B cell (primary cell): ENCODE results near the gene ALKBH5. TPM values are rescaled to one million over a fixed set of nuclear protein-coding genes. Genes with fewer than 3 reads are reported as not detected.
A peak's percentile ranks its signal among the peaks of the same experiment; 100 is the strongest.

Experiments
- ATAC-seq: fragments of 200-7000 bp; cut with Tn5 transposase; one replicate; pipeline ENCODE4 v1.10.0; 2021; ENCODE audit warnings: low read depth, mild to moderate bottlenecking, moderate number of reproducible peaks, moderate library complexity
- CTCF ChIA-PET: fragments of 350-600 bp; sonication (Branson Sonifier 250); formaldehyde crosslinking; loops from one replicate; lab custom pipeline; 2021; ENCODE audit warnings: antibody characterized with exemption, inconsistent platforms; lab: Charles Lee
- POLR2A ChIA-PET: fragments of 350-600 bp; sonication (Branson Sonifier 250); formaldehyde crosslinking; loops from one replicate; lab custom pipeline; 2021; ENCODE audit warnings: antibody characterized with exemption; lab: Charles Lee
- DNase-seq: peaks from one replicate; pipeline ENCODE4 v3.0.0; 2013
- H2AFZ ChIP-seq: 2 replicates; pipeline ENCODE4 v1.6.1; 2012; ENCODE audit warnings: mild to moderate bottlenecking, low read depth, low read length; ENCODE audit not compliant: insufficient read depth, poor library complexity, severe bottlenecking
- H3K27ac ChIP-seq, 2 donors: 1 replicate in 1 of 2; 2 replicates in 1 of 2; pipeline ENCODE4 v1.5.1; 2012 to 2013; ENCODE audit warnings: low read length in 2 of 2, mild to moderate bottlenecking in 2 of 2, moderate library complexity in 1 of 2
- H3K27me3 ChIP-seq, 4 experiments: fragments of 200-600 bp in 1 of 4; sonication (generic) in 1 of 4; replicated peaks in 1 of 4; 1 replicate in 2 of 4; 2 replicates in 2 of 4; pipeline versions ENCODE4 v1.6.1 to v1.7.0; 2013 to 2016; ENCODE audit warnings: low read length in 3 of 4, mild to moderate bottlenecking in 2 of 4, mixed read lengths in 1 of 4, moderate library complexity in 1 of 4; ENCODE audit not compliant: insufficient read depth in 4 of 4, control insufficient read depth in 3 of 4; ENCODE audit errors: control extremely low read depth in 1 of 4
- H3K36me3 ChIP-seq, 2 experiments: replicated peaks in 1 of 2; 1 replicate in 1 of 2; 2 replicates in 1 of 2; pipeline versions ENCODE4 v1.6.1 to v1.7.1; 2013; ENCODE audit warnings: low read length in 1 of 2; ENCODE audit not compliant: insufficient read depth in 2 of 2, control insufficient read depth in 1 of 2; ENCODE audit errors: control extremely low read depth in 1 of 2, extremely low read depth in 1 of 2
- H3K4me1 ChIP-seq, 2 donors: fragments of 200-600 bp in 1 of 2; sonication (generic) in 1 of 2; 1 replicate in 1 of 2; 2 replicates in 1 of 2; pipeline versions ENCODE4 v1.5.1 to v1.6.1; 2013 to 2017; ENCODE audit warnings: low read length in 2 of 2; ENCODE audit not compliant: control insufficient read depth in 2 of 2, insufficient read depth in 2 of 2
- H3K4me2 ChIP-seq: replicated peaks from 2 replicates; pipeline ENCODE3; 2012; ENCODE audit warnings: mild to moderate bottlenecking, low read depth, low read length; ENCODE audit not compliant: poor library complexity, severe bottlenecking
- H3K4me3 ChIP-seq, 5 experiments: fragments of 200-600 bp in 1 of 5; sonication (generic) in 1 of 5; 1 replicate in 3 of 5; 2 replicates in 2 of 5; pipeline versions ENCODE4 v1.5.1 to v1.7.0; 2011 to 2016; ENCODE audit warnings: low read length in 4 of 5, mild to moderate bottlenecking in 4 of 5, low read depth in 2 of 5, control low read depth in 1 of 5, moderate library complexity in 1 of 5; ENCODE audit not compliant: insufficient read depth in 1 of 5; ENCODE audit errors: control extremely low read depth in 1 of 5, extremely low read depth in 1 of 5
- H3K79me2 ChIP-seq: fragments of 200-600 bp; sonication (generic); one replicate; pipeline ENCODE4 v1.6.0; 2016; ENCODE audit warnings: low read length; ENCODE audit not compliant: control insufficient read depth, insufficient read depth
- H3K9ac ChIP-seq: fragments of 200-600 bp; sonication (generic); 2 replicates; pipeline ENCODE4 v1.6.1; 2017; ENCODE audit warnings: mild to moderate bottlenecking, low read length, moderate library complexity
- H3K9me3 ChIP-seq, 3 donors: one replicate each; pipeline versions ENCODE4 v1.6.1 to v1.7.1; 2013; ENCODE audit warnings: low read length in 2 of 3; ENCODE audit not compliant: control insufficient read depth in 2 of 3, insufficient read depth in 1 of 3; ENCODE audit errors: control extremely low read depth in 1 of 3
- H4K20me1 ChIP-seq: 2 replicates; pipeline ENCODE4 v1.6.0; 2012; ENCODE audit warnings: mild to moderate bottlenecking, low read length; ENCODE audit not compliant: insufficient read depth, control insufficient read depth, poor library complexity, severe bottlenecking
- H3K27ac Mint-ChIP-seq: one replicate; pipeline ENCODE4 v1.8.0; 2021; ENCODE audit warnings: mixed read lengths
- H3K27me3 Mint-ChIP-seq: one replicate; pipeline ENCODE4 v1.8.0; 2021; ENCODE audit warnings: mixed read lengths
- H3K4me1 Mint-ChIP-seq: one replicate; pipeline ENCODE4 v1.8.0; 2021; ENCODE audit warnings: mixed read lengths
- H3K4me3 Mint-ChIP-seq: one replicate; pipeline ENCODE4 v1.8.0; 2021; ENCODE audit warnings: mixed read lengths
- H3K9me3 Mint-ChIP-seq: one replicate; pipeline ENCODE4 v1.8.0; 2022; ENCODE audit warnings: mixed read lengths; ENCODE audit not compliant: insufficient read depth
- EZH2 ChIP-seq: IDR thresholded peaks from 2 replicates; pipeline ENCODE4 v1.6.1; 2012; ENCODE audit warnings: borderline replicate concordance, low read depth, mild to moderate bottlenecking, moderate library complexity, low read length; ENCODE audit not compliant: insufficient read depth, poor library complexity, severe bottlenecking
- WGBS: methylation state at CpG from one replicate; pipeline ENCODE4 v1.1.5; 2013; ENCODE audit warnings: missing lambda C conversion rate; ENCODE audit not compliant: insufficient coverage; 5-methylcytosine and 5-hydroxymethylcytosine counted together
- intact Hi-C: fragments of 100-400 bp; cut with micrococcal nuclease; formaldehyde crosslinking; loops from one replicate; pipeline ENCODE4 v1.10.0; 2022
- polyA plus RNA-seq: library from polyadenylated mRNA; depleted of rRNA; stranded (reverse); fragments of >200 nt; gene quantifications from 2 replicates; pipeline ENCODE4 v1.2.3, GENCODE V29; 2012
- total RNA-seq, 2 donors: library from RNA; stranded (reverse); fragments of 120-200 nt in 1 of 2; gene quantifications; 1 replicate in 1 of 2; 2 replicates in 1 of 2; pipeline versions ENCODE4 v1.2.3 to v1.2.4, GENCODE V29; 2013 to 2022
- TF ChIP-seq, protein P1 (sequence below): fragments of 200-600 bp; IDR thresholded peaks from one replicate; pipeline ENCODE4 v1.8.0; 2022; ENCODE audit warnings: antibody characterized with exemption, mild to moderate bottlenecking

The ALKBH5 gene
- total and polyA plus RNA-seq, 2 donors (not counting 1 experiment from before 2014, with no cell fraction given): 63.3 to 104 TPM

DNA sequence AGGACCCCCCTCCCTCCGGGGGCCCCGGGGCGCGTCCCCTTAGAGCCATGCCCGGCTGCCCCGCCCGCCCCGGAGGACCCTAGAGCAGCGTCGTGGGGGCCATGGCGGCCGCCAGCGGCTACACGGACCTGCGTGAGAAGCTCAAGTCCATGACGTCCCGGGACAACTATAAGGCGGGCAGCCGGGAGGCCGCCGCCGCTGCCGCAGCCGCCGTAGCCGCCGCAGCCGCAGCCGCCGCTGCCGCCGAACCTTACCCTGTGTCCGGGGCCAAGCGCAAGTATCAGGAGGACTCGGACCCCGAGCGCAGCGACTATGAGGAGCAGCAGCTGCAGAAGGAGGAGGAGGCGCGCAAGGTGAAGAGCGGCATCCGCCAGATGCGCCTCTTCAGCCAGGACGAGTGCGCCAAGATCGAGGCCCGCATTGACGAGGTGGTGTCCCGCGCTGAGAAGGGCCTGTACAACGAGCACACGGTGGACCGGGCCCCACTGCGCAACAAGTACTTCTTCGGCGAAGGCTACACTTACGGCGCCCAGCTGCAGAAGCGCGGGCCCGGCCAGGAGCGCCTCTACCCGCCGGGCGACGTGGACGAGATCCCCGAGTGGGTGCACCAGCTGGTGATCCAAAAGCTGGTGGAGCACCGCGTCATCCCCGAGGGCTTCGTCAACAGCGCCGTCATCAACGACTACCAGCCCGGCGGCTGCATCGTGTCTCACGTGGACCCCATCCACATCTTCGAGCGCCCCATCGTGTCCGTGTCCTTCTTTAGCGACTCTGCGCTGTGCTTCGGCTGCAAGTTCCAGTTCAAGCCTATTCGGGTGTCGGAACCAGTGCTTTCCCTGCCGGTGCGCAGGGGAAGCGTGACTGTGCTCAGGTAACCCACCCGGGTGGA, 759 bp downstream of the ALKBH5 start:
- Histone ChIP-seq H3K4me3 (peak overlapping the region; percentile 59 to 94 (median 81)), H3K27me3 (no peaks in the 10 kb centered on the region), H3K36me3 (peaks cover 6 to 31% of the 10 kb centered on the region in 2 experiments), H3K9me3 (no peaks in the 10 kb centered on the region), H3K9ac (peak overlapping the region; percentile 93), H3K27ac (peak overlapping the region; percentile 93 to 96), H2AFZ (peak overlapping the region; percentile 88), H3K79me2 (peaks cover 56% of the 10 kb centered on the region), H3K4me1 (peaks cover 45 to 54% of the 10 kb centered on the region in 2 donors), H3K4me2 (peak overlapping the region; percentile 97), H4K20me1 (peaks cover 46% of the 10 kb centered on the region)
- peak overlapping the region; percentile 100 for H3K27ac Mint-ChIP-seq
- intact Hi-C loops: loop anchor here (1.0 kb wide), 1 partner anchor 43 kb away; no protein-coding TSS in a partner anchor
- ATAC-seq (peak; percentile 4), DNase-seq (peak; percentile 84)
- POLR2A ChIA-PET: interaction anchor here (0.6 to 3.1 kb wide), 9 partner anchors 27 to 212 kb away, joined by 3 to 30 read pairs (median 3); partner anchors contain the start of genes ATPAF2, DRC3, GID4 and TOM1L2
- H3K9me3 Mint-ChIP-seq: no peaks in the 10 kb centered on the region
- peaks cover 53% of the 10 kb centered on the region for H3K4me1 Mint-ChIP-seq
- TF ChIP-seq EZH2: no peak
- TF ChIP-seq, protein P1, sequence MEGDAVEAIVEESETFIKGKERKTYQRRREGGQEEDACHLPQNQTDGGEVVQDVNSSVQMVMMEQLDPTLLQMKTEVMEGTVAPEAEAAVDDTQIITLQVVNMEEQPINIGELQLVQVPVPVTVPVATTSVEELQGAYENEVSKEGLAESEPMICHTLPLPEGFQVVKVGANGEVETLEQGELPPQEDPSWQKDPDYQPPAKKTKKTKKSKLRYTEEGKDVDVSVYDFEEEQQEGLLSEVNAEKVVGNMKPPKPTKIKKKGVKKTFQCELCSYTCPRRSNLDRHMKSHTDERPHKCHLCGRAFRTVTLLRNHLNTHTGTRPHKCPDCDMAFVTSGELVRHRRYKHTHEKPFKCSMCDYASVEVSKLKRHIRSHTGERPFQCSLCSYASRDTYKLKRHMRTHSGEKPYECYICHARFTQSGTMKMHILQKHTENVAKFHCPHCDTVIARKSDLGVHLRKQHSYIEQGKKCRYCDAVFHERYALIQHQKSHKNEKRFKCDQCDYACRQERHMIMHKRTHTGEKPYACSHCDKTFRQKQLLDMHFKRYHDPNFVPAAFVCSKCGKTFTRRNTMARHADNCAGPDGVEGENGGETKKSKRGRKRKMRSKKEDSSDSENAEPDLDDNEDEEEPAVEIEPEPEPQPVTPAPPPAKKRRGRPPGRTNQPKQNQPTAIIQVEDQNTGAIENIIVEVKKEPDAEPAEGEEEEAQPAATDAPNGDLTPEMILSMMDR: peak; percentile 22
- H3K27me3 Mint-ChIP-seq: no peaks in the 10 kb centered on the region
- CTCF ChIA-PET: interaction anchor here (1.0 to 1.5 kb wide), 5 partner anchors 14 to 43 kb away, joined by 3 to 5 read pairs (median 3); no protein-coding TSS in a partner anchor
- peak overlapping the region; percentile 99 for H3K4me3 Mint-ChIP-seq
- under 1% methylated on average over 92 of the region's 92 CpGs for WGBS
